ENCODE data around the gene OAF. TPM values are rescaled to one million over a fixed set of nuclear protein-coding genes. Genes with fewer than 3 reads are reported as not detected.

Gene OAF
- polyA plus RNA-seq, 2 of the 4 experiments (the other 2 are of a cell fraction) = 3.0 to 3.8 TPM

- no peaks in the 10 kb centered on the region for H3K9me3 ChIP-seq
- 93% methylated on average over 10 of the region's 13 CpGs for WGBS (ENCODE audit: missing lambda C conversion rate)
- TF ChIP-seq USF2 (IDR thresholded peaks at IDR 0.05) = no peak
- no peak for TF ChIP-seq KDM1A (IDR thresholded peaks at IDR 0.05; ENCODE audit: low read depth)
- no peak for TF ChIP-seq JUN (IDR thresholded peaks at IDR 0.05)
- no peak for TF ChIP-seq MYC (IDR thresholded peaks at IDR 0.05; ENCODE audit: borderline replicate concordance, low read length)
- TF ChIP-seq NR3C1 (IDR thresholded peaks at IDR 0.05) = no peak
- TF ChIP-seq, protein P1, sequence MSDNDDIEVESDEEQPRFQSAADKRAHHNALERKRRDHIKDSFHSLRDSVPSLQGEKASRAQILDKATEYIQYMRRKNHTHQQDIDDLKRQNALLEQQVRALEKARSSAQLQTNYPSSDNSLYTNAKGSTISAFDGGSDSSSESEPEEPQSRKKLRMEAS (IDR thresholded peaks at IDR 0.05) = no peak
- no peak for TF ChIP-seq HEYL (CRISPR knock-in tag; IDR thresholded peaks at IDR 0.05)
- TF ChIP-seq CTCF (IDR thresholded peaks at IDR 0.05) = no peak
- no peak for TF ChIP-seq FOSL2 (IDR thresholded peaks at IDR 0.05)
- no peak for TF ChIP-seq FOSL2 (CRISPR knock-in tag; IDR thresholded peaks at IDR 0.05)
- no peak for TF ChIP-seq REST (IDR thresholded peaks at IDR 0.05)
- H3K27ac ChIP-seq = no peak overlapping the region
- H3K4me1 ChIP-seq = no peaks in the 10 kb centered on the region
- ATAC-seq (no peak), DNase-seq (ENCODE audit: low read depth in 1 of 2, low spot score in 1 of 2) (no peak), FAIRE-seq (no peak)
- no peak overlapping the region for H3K4me3 ChIP-seq
- CTCF ChIA-PET = interaction anchor here (1.3 to 1.9 kb wide), 2 partner anchors 10 to 11 kb away, joined by 3 to 5 read pairs; no protein-coding TSS in a partner anchor
- no peak overlapping the region for H3K4me2 ChIP-seq
- POLR2A ChIA-PET = no interaction called here
These were observed 8.6 kb downstream of the OAF start for GRCh38 chr11:120219232-120219937.

DNA sequence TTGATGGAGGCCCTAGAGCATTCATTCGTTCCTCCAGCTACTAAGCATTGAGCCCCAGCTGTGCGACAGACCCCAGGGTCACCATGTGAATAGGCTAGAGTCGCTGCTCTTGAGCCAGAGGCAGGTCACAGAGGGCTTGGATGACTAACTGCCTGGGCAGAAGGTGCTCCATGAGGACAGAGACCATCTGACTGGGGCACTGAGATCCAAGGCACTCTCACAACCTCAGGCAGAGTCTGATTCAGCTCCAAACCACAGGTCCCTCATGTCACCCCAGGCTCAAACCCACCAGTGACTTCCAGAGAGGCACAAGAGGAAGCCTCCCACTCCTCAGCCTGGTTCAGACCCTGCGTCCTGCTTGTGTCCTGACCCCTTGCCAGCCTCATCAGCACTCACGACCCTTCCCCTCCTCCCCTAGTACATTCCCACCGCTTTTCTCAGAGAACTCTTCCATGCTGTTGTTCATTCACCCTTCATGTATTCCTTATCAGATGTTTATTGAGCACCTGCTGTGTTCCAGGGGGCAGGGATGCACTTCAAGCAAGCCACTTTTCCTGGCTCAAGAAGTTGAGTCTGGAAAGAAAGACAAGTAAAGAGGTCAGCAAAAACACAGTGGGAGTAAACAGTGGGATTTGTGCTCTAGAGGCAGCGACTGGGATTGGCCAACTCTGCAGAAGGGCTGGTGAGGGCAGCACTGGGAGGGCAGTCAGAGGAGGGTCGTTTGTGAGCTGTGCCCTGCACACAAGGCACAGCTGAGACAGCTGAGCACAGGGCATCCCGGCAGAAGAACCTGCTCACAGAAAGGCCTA, 9.3 kb downstream of the OAF start:
- DNase-seq (ENCODE audit: low read depth in 1 of 2, low spot score in 1 of 2) = no peak
- H3K27ac ChIP-seq = no peak overlapping the region
- TF ChIP-seq EHMT2 (IDR thresholded peaks at IDR 0.05; ENCODE audit: low read depth) (no peak), CBX2 (IDR thresholded peaks at IDR 0.05; ENCODE audit: borderline replicate concordance, low read depth) (no peak), TP53 (CRISPR knock-in tag; IDR thresholded peaks at IDR 0.05) (no peak), SMC3 (IDR thresholded peaks at IDR 0.05) (no peak)
- H3K9me3 ChIP-seq = no peaks in the 10 kb centered on the region
- no peak for ATAC-seq
- ChIA-PET CTCF (interaction anchor here (1.3 to 1.9 kb wide), 2 partner anchors 9 to 10 kb away, joined by 3 to 5 read pairs; no protein-coding TSS in a partner anchor), POLR2A (no interaction called here)
- no peak overlapping the region for H3K4me2 ChIP-seq
- FAIRE-seq = no peak
- no peaks in the 10 kb centered on the region for H3K4me1 ChIP-seq
- H3K4me3 ChIP-seq = no peak overlapping the region
- WGBS (ENCODE audit: missing lambda C conversion rate) = 74% methylated on average over 9 of the region's 9 CpGs

GRCh38 chr11:120220747-120221037, 9.9 kb downstream of the OAF start:
- Histone ChIP-seq H3K4me2 (no peak overlapping the region), H3K4me1 (no peaks in the 10 kb centered on the region), H3K9me3 (no peaks in the 10 kb centered on the region), H3K4me3 (no peak overlapping the region), H3K27ac (no peak overlapping the region)
- no peak for ATAC-seq
- no peak for DNase-seq (ENCODE audit: low read depth in 1 of 2, low spot score in 1 of 2)
- no peak for FAIRE-seq
- WGBS (ENCODE audit: missing lambda C conversion rate) = 76% methylated on average over 2 of the region's 4 CpGs
- CTCF ChIA-PET = interaction anchor here (1.3 to 1.9 kb wide), 2 partner anchors 8 to 10 kb away, joined by 3 to 5 read pairs; no protein-coding TSS in a partner anchor
- POLR2A ChIA-PET = no interaction called here
- TF ChIP-seq EP300 (IDR thresholded peaks at IDR 0.05) (no peak), TP53 (CRISPR knock-in tag; IDR thresholded peaks at IDR 0.05) (no peak), CTCF (IDR thresholded peaks at IDR 0.05) (no peak), RCOR1 (IDR thresholded peaks at IDR 0.05; ENCODE audit: low read depth, low read length) (no peak), RARB (CRISPR knock-in tag; IDR thresholded peaks at IDR 0.05) (no peak), CHD2 (IDR thresholded peaks at IDR 0.05; ENCODE audit: low read length, partially characterized antibody) (no peak), EHMT2 (IDR thresholded peaks at IDR 0.05; ENCODE audit: low read depth) (no peak), HDAC2 (IDR thresholded peaks at IDR 0.05) (no peak), HMGXB4 (CRISPR knock-in tag; IDR thresholded peaks at IDR 0.05; ENCODE audit: borderline replicate concordance) (no peak)

Measured in A549 (cell line).